Mucosa of rectum (tissue), 2 donors: ENCODE measurements around the gene RUNX2.
A peak's percentile ranks its signal among the peaks of the same experiment; 100 is the strongest.
"Not testable (repeated sequence)": the region's sequence is repeated elsewhere in the genome, so short reads cannot be mapped to it uniquely, and the experiment has no call there.

Experiments used
- H3K27ac ChIP-seq, 2 donors: one replicate each; pipeline ENCODE4 v1.7.0; 2013; ENCODE audit warnings: inconsistent platforms in 2 of 2, low read depth in 2 of 2, low read length in 2 of 2
- H3K27me3 ChIP-seq, 2 donors: one replicate each; pipeline ENCODE4 v1.7.0; 2013; ENCODE audit warnings: low read length in 2 of 2; ENCODE audit not compliant: control insufficient read depth in 2 of 2, insufficient read depth in 2 of 2
- H3K36me3 ChIP-seq, 2 donors: one replicate each; pipeline ENCODE4 v1.7.0; 2013; ENCODE audit warnings: low read length in 2 of 2; ENCODE audit not compliant: control insufficient read depth in 2 of 2, insufficient read depth in 2 of 2
- H3K4me1 ChIP-seq, 2 donors: one replicate each; pipeline ENCODE4 v1.7.0; 2013; ENCODE audit warnings: low read length in 2 of 2, mild to moderate bottlenecking in 1 of 2; ENCODE audit not compliant: control insufficient read depth in 2 of 2, insufficient read depth in 2 of 2
- H3K4me3 ChIP-seq, 2 donors: one replicate each; pipeline ENCODE4 v1.7.0; 2013; ENCODE audit warnings: low read length in 2 of 2
- H3K9ac ChIP-seq, 2 donors: one replicate each; pipeline ENCODE4 v1.7.0; 2013; ENCODE audit warnings: low read length in 2 of 2, low read depth in 1 of 2, mild to moderate bottlenecking in 1 of 2
- H3K9me3 ChIP-seq, 2 donors: one replicate each; pipeline ENCODE4 v1.7.0; 2013; ENCODE audit warnings: low read length in 2 of 2; ENCODE audit not compliant: control insufficient read depth in 2 of 2
- donor health status: healthy.
- donor health status: Normal muscosa, but diverticular disease.

RUNX2 gene

DNA sequence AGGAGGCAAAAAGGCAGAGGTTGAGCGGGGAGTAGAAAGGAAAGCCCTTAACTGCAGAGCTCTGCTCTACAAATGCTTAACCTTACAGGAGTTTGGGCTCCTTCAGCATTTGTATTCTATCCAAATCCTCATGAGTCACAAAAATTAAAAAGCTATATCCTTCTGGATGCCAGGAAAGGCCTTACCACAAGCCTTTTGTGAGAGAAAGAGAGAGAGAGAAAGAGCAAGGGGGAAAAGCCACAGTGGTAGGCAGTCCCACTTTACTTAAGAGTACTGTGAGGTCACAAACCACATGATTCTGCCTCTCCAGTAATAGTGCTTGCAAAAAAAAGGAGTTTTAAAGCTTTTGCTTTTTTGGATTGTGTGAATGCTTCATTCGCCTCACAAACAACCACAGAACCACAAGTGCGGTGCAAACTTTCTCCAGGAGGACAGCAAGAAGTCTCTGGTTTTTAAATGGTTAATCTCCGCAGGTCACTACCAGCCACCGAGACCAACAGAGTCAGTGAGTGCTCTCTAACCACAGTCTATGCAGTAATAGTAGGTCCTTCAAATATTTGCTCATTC, at the start of gene RUNX2:
Gene RUNX2, plus strand, starts transcription at position 375 of the 567 bp plus-strand sequence. CDS start 397 bp downstream, outside the sequence.
- Histone ChIP-seq H3K4me1 (no peaks in the 10 kb centered on the region), H3K27me3 (no peaks in the 10 kb centered on the region), H3K4me3 (peak within 1 kb of the TSS in 1 of 2 donors; percentile 39), H3K9me3 (no peaks in the 10 kb centered on the region), H3K27ac (no peak within 1 kb of the TSS), H3K36me3 (no peaks in the 10 kb centered on the region), H3K9ac (no peak within 1 kb of the TSS)

DNA sequence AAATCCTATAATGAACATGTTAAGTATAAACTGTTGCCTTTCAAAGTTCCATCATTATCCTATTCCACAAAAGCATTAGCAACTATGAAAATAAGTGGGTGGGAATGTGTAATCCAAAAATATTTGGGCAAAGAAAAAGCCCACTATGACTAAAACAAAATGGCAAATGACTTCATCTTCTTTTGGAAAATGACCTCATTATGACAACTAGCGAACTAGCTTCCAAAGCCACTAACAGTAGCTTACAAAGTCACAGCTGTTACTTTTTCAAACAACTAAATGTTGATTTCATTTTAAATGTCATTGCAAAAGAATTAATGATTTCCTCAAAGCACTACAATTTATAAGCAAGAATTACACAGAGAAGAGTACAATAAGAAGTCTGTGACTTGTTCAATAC, 49.8 kb upstream of the RUNX2 start:
- H3K9me3 ChIP-seq: no peaks in the 10 kb centered on the region
- no peaks in the 10 kb centered on the region for H3K4me1 ChIP-seq
- no peak overlapping the region for H3K27ac ChIP-seq
- H3K27me3 ChIP-seq: no peaks in the 10 kb centered on the region
- no peak overlapping the region for H3K4me3 ChIP-seq
- no peak overlapping the region for H3K9ac ChIP-seq
- no peaks in the 10 kb centered on the region for H3K36me3 ChIP-seq

DNA sequence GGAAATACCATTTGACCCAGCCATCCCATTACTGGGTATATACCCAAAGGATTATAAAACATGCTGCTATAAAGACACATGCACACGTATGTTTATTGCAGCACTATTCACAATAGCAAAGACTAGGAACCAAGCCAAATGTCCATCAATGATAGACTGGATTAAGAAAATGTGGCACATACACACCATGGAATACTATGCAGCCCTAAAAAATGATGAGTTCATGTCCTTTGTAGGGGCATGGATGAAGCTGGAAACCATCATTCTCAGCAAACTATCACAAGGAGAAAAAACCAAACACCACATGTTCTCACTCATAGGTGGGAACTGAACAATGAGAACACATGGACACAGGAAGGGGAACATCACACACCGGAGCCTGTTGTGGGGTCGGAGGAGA, 41.4 kb upstream of the RUNX2 start:
- not testable (repeated sequence) for H3K4me1 ChIP-seq, H3K27ac ChIP-seq, H3K36me3 ChIP-seq, H3K4me3 ChIP-seq, H3K27me3 ChIP-seq, H3K9me3 ChIP-seq, H3K9ac ChIP-seq

DNA sequence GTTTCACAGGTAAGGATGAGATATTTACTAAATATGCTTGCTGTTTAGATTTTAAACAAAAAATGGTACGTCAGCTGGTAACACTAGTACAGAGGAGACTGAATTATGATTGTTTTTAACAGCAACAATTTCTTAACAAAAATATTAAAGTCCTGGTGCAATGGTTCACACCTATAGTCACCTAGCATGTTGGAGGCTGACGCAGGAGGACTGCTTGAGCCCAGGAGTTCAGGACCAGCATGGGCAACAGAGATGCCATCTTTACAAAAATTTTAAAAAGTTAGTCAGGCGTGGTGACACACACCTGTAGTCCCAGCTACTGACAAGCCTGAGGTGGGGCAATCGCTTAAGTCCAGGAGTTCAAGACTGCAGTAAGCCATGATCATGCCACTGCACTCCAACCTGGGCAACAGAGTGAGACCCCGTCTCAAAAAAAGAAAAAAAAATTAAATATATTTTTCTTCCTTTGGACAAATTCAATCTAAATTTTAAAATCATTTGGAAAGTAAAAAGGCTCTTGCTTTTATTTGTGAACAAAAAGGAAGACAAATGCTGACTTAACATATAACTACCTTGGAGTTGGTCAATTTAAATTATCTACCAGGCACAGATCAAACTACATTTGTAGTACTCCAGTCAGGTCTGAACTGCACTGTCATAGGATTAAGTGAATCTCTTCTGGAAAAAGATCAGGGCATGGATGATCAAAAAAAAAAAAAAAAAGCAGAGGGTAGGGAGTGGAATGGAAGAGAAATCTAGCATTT, 38.2 kb upstream of the RUNX2 start:
- Histone ChIP-seq H3K4me1 (no peaks in the 10 kb centered on the region), H3K27ac (no peak overlapping the region), H3K9me3 (no peaks in the 10 kb centered on the region), H3K9ac (no peak overlapping the region), H3K27me3 (no peaks in the 10 kb centered on the region), H3K36me3 (no peaks in the 10 kb centered on the region), H3K4me3 (no peak overlapping the region)

DNA sequence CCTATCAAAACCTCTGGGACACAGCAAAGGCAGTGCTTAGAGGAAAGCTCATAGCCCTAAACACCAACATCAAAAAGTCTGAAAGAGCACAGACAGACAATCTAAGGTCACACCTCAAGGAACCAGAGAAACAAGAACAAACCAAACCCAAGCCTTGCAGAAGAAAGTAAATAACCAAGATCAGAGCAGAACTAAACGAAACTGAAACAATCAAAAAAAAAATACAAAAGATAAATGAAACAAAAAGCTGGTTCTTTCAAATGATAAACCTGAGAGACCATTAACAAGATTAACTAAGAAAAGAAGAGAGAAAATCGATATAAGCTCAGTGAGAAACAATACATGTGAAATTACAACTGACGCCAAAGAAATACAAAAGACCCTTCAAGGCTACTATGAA, 34.8 kb upstream of the RUNX2 start:
- Histone ChIP-seq H3K4me1 (no peaks in the 10 kb centered on the region), H3K27ac (no peak overlapping the region), H3K27me3 (no peaks in the 10 kb centered on the region), H3K4me3 (no peak overlapping the region), H3K9ac (no peak overlapping the region), H3K9me3 (no peaks in the 10 kb centered on the region), H3K36me3 (no peaks in the 10 kb centered on the region)

DNA sequence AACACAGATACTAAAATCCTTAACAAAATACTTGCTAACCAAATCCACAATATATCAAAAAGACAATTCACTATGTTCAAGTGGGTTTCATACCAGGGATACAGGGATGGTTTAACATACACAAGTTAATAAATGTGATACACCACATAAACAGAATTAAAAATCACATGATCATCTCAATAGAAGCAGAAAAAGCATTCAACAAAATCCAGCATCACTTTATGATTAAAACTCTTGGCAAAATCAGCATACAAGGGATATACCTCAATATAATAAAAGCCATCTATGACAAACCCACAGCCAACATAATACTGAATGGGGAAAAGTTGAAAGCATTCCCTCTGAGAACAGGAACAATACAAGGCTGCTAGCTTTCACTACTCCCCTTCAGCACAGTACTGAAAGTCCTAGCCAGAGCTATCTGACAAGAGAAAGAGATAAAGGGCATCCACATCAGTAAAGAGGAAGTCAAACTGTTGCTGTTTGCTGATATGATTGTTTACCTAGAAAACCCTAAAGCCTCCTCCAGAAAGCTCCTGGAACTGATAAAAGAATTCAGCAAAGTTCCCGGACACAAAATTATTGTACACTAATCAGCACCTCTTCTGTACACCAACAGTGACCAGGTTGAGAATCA, 33.9 kb upstream of the RUNX2 start:
- H3K4me1 ChIP-seq, H3K36me3 ChIP-seq, H3K27me3 ChIP-seq, H3K9me3 ChIP-seq, H3K9ac ChIP-seq, H3K4me3 ChIP-seq, H3K27ac ChIP-seq: not testable (repeated sequence)

DNA sequence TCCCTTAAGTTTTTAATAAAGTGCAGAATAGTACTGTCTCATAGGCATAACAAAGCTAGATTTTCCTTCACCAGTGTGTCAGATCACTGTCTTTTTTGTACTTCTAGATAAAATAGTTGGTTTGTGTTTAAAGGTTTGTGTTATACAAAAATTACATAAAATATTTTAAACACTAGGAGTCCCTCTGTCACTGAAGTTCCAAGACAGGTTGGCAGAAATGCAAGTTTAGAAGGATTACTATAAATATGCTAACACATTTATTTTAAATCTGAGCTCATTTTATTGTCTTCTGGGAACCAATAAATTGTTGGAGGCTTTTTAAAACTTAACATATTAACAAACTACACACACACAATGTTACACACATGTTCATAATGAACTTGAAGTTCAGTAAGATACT, 30.8 kb upstream of the RUNX2 start:
- no peaks in the 10 kb centered on the region for H3K4me1 ChIP-seq
- H3K9ac ChIP-seq: no peak overlapping the region
- no peaks in the 10 kb centered on the region for H3K27me3 ChIP-seq
- H3K9me3 ChIP-seq: no peaks in the 10 kb centered on the region
- H3K4me3 ChIP-seq: no peak overlapping the region
- H3K36me3 ChIP-seq: no peaks in the 10 kb centered on the region
- no peak overlapping the region for H3K27ac ChIP-seq

DNA sequence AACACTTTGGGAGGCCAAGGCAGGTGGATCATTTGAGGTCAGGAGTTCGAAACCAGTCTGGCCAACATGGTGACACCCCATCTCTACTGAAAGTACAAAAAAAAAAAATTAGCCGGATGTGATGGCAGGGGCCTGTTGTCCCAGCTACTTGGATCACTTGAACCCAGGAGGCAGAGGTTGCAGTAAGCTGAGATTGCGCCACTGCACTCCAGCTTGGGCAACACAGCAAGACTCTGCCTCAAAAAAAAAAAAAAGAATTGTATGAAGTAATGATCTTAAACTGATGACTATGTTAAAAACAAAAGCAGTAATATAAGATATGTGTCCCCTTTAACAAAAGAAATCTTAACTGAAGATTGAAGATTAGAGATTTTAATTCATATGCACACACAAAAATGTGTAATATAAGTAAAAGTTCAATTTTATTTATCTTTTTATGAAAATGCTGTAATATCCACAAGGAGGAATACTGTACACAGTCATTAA, 29.0 kb upstream of the RUNX2 start:
- Histone ChIP-seq H3K9ac (no peak overlapping the region), H3K4me1 (no peaks in the 10 kb centered on the region), H3K36me3 (no peaks in the 10 kb centered on the region), H3K27ac (no peak overlapping the region), H3K4me3 (no peak overlapping the region), H3K27me3 (no peaks in the 10 kb centered on the region), H3K9me3 (no peaks in the 10 kb centered on the region)

DNA sequence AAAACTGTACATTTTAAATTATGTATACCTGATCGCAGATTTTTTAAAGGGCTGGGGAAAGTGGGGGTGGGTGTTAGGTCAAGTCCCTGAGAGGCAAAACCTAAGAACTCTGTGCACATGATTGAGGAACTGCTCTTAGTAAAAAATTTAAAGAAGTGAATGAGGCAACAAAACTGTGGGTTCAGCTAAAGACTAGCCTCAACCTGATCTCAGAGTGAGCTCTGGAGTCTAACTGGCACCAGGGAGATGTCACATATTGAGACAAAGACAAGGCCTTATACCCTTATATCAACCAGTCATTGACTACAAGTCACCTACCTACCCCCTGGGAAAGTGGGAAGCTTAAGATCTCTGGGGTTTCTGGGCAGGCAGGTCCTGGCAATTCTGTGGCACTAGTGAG, 27.4 kb upstream of the RUNX2 start:
- H3K4me3 ChIP-seq: no peak overlapping the region
- H3K9me3 ChIP-seq: no peaks in the 10 kb centered on the region
- no peaks in the 10 kb centered on the region for H3K4me1 ChIP-seq
- H3K27me3 ChIP-seq: no peaks in the 10 kb centered on the region
- no peaks in the 10 kb centered on the region for H3K36me3 ChIP-seq
- H3K9ac ChIP-seq: no peak overlapping the region
- no peak overlapping the region for H3K27ac ChIP-seq

DNA sequence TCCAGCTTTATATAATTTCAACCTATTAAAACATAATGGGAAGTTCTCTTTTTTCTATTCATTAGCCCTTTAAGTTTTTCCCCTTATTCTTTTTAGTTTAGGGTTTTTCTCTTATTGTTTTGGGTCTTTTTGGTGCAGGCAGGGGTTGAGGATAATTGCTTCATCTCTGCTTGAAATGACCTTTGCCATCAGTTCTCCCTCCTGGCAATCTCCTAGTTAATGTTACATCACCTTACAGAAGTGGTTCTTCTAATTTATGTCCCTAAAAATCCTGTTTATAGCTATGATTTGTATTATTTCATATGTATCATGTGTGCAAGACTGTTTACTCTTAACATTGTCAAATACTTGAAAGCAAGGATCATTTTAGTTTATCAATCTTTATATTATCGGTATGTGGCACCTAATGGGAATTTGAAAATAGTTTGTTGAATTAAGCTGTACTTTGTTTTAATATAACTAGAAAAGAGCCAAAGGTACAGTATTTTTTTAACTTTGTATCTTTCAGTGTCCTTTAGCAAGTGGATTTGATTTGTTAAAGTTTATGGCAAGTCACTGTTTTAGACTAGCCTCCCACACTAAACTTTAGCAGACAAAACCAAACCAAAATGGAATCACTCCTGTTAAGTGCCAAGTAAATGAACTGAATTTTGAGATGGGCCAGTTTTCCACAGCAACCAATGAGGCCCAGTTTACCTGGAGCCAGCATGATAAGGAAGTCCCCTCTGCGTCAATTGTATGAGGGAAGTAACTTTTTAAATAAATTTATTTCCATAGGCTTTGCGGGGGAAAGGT, 26.6 kb upstream of the RUNX2 start:
- Histone ChIP-seq H3K27ac (no peak overlapping the region), H3K27me3 (no peaks in the 10 kb centered on the region), H3K4me3 (no peak overlapping the region), H3K4me1 (no peaks in the 10 kb centered on the region), H3K9me3 (no peaks in the 10 kb centered on the region), H3K36me3 (no peaks in the 10 kb centered on the region), H3K9ac (no peak overlapping the region)
